ENCODE data around the gene HDGFL3. TPM values are rescaled to one million over a fixed set of nuclear protein-coding genes. Genes with fewer than 3 reads are reported as not detected.

HDGFL3 gene
- 35.7 and 50.6 TPM in 2 replicates for total RNA-seq
- 26.6 and 31.3 TPM in 2 replicates for polyA plus RNA-seq

DNA sequence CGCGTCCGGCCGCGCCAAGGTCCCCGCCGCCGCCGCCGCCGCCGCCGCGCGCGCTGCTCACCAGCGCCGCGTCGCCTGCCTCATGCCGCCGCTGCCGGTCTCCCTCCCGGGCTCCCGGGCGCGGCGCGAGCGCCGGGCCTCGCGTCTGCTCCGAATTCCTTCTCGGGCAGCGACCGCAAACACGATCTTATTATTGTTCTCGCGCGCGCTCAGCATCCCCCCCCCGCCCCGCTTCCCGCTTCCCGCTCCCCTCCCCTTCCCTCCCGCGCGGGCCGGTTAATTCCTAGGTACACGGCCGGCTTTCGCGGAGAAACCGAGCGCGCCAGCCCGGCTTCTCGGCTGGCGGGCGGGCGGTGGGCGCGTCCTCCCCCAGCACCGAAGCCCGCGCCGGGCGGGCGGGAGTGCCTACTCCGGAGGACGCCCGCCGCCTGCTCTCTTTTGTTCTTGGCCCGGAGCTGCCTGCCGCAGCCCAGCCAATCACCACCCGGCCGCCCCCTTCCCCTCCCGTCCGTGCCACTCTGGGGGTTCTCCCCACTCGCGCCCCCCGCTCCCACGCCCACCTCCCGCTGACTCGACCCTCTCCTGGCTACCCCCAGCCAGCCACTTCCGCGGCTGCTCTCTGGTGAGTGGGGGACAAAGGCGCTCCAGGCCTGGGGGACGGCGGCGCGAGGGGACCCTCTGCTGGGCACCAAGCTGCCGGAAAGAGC lies at the start of gene HDGFL3:
Gene HDGFL3, minus strand, starts transcription at position 164 of the 707 bp plus-strand sequence. CDS start 409 bp downstream, outside the sequence.
- TF ChIP-seq, protein P1, sequence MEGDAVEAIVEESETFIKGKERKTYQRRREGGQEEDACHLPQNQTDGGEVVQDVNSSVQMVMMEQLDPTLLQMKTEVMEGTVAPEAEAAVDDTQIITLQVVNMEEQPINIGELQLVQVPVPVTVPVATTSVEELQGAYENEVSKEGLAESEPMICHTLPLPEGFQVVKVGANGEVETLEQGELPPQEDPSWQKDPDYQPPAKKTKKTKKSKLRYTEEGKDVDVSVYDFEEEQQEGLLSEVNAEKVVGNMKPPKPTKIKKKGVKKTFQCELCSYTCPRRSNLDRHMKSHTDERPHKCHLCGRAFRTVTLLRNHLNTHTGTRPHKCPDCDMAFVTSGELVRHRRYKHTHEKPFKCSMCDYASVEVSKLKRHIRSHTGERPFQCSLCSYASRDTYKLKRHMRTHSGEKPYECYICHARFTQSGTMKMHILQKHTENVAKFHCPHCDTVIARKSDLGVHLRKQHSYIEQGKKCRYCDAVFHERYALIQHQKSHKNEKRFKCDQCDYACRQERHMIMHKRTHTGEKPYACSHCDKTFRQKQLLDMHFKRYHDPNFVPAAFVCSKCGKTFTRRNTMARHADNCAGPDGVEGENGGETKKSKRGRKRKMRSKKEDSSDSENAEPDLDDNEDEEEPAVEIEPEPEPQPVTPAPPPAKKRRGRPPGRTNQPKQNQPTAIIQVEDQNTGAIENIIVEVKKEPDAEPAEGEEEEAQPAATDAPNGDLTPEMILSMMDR (IDR thresholded peaks at IDR 0.05; ENCODE audit: poor library complexity), result peak; percentile 25
- TF ChIP-seq EZH2 (IDR thresholded peaks at IDR 0.05; ENCODE audit: borderline replicate concordance) (no peak), EZH2phosphoT487 (IDR thresholded peaks at IDR 0.05; ENCODE audit: low read depth, severe bottlenecking, unreplicated experiment) (no peak)
- no peaks in the 10 kb centered on the region for H3K27me3 ChIP-seq
- no peaks in the 10 kb centered on the region for H3K9me2 ChIP-seq (replicated peaks; ENCODE audit: insufficient read depth)
- H3K4me1 ChIP-seq (ENCODE audit: insufficient read depth), result peaks cover 12% of the 10 kb centered on the region
- H3K9me3 ChIP-seq (ENCODE audit: low read depth), result no peaks in the 10 kb centered on the region
- peaks cover 10% of the 10 kb centered on the region for H4K20me1 ChIP-seq (ENCODE audit: insufficient read depth, poor library complexity, severe bottlenecking)
- 2% methylated on average over 14 of the region's 94 CpGs for WGBS (ENCODE audit: low lambda C conversion rate, missing lambda C conversion rate)
- H3K4me3 ChIP-seq, result peak within 1 kb of the TSS; percentile 95
- peak within 1 kb of the TSS; percentile 94 for H3K27ac ChIP-seq
- peak within 1 kb of the TSS; percentile 87 for H3K4me2 ChIP-seq
- H3K79me2 ChIP-seq, result peaks cover 41% of the 10 kb centered on the region
- peak; percentile 81 for DNase-seq (ENCODE audit: low spot score)
- H2AFZ ChIP-seq, result peak within 1 kb of the TSS; percentile 96
- H3K36me3 ChIP-seq (replicated peaks; ENCODE audit: insufficient read depth, low read depth), result no peaks in the 10 kb centered on the region

DNA sequence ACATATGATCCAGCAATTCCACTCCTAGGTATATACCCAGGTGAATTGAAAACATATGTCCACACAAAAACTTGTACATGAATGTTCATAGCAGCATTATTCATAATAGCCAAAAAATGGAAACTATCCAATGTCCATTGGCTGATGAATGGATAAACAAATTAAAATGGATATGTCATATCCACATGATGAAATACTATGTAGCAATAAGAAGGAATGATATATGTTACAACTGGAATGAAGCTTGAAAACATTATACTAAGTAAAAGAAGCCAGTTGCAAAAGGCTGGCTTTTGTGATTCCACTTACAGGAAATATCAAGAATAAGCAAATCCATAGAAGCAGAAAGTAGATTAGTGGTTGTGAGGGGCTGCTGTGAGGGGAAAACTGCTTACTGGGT lies 43.2 kb upstream of the HDGFL3 start:
- Histone ChIP-seq H3K4me1 (ENCODE audit: insufficient read depth) (no peaks in the 10 kb centered on the region), H3K9me2 (replicated peaks; ENCODE audit: insufficient read depth) (no peaks in the 10 kb centered on the region), H3K27ac (no peak overlapping the region), H4K20me1 (ENCODE audit: insufficient read depth, poor library complexity, severe bottlenecking) (no peaks in the 10 kb centered on the region), H3K36me3 (replicated peaks; ENCODE audit: insufficient read depth, low read depth) (no peaks in the 10 kb centered on the region), H3K9me3 (ENCODE audit: low read depth) (no peaks in the 10 kb centered on the region), H3K79me2 (no peaks in the 10 kb centered on the region), H3K27me3 (peaks cover 12% of the 10 kb centered on the region), H2AFZ (no peak overlapping the region), H3K4me3 (no peak overlapping the region), H3K4me2 (no peak overlapping the region)
- no peak for DNase-seq (ENCODE audit: low spot score)
- TF ChIP-seq, protein P1 (IDR thresholded peaks at IDR 0.05; ENCODE audit: poor library complexity), result no peak

DNA sequence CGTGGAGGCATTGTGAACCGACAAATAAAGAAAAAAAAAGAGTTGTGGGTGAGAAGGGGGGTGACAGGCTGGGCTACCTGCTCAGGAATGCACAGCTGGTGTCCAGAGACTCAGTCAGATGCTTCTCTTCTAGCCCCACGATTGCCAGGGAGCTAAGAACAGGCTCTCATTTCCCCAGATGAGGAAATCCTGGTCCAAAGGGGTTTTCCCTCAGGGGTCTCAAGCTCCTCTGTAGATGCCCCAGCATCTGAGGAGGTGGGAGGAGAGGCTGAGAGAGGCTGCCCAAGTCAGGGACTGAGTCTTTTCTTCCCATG lies 41.4 kb upstream of the HDGFL3 start:
- Histone ChIP-seq H3K27me3 (peaks cover 12% of the 10 kb centered on the region), H3K9me2 (replicated peaks; ENCODE audit: insufficient read depth) (no peaks in the 10 kb centered on the region), H3K4me3 (no peak overlapping the region), H3K79me2 (no peaks in the 10 kb centered on the region), H3K36me3 (replicated peaks; ENCODE audit: insufficient read depth, low read depth) (no peaks in the 10 kb centered on the region), H2AFZ (no peak overlapping the region), H3K4me1 (ENCODE audit: insufficient read depth) (no peaks in the 10 kb centered on the region), H3K9me3 (ENCODE audit: low read depth) (no peaks in the 10 kb centered on the region), H3K4me2 (no peak overlapping the region), H3K27ac (no peak overlapping the region), H4K20me1 (ENCODE audit: insufficient read depth, poor library complexity, severe bottlenecking) (no peaks in the 10 kb centered on the region)
- DNase-seq (ENCODE audit: low spot score), result no peak
- 27% methylated on average over 3 of the region's 3 CpGs for WGBS (ENCODE audit: low lambda C conversion rate, missing lambda C conversion rate)
- TF ChIP-seq EZH2phosphoT487 (IDR thresholded peaks at IDR 0.05; ENCODE audit: low read depth, severe bottlenecking, unreplicated experiment) (no peak), EZH2 (IDR thresholded peaks at IDR 0.05; ENCODE audit: borderline replicate concordance) (no peak)
- TF ChIP-seq, protein P1 (IDR thresholded peaks at IDR 0.05; ENCODE audit: poor library complexity), result no peak

All from hepatocyte (in vitro differentiated cells).